Kidney epithelial cell (primary cell): ENCODE measurements around the gene GNL1. TPM values are rescaled to one million over a fixed set of nuclear protein-coding genes. Genes with fewer than 3 reads are reported as not detected.
"Not testable (repeated sequence)": the region's sequence is repeated elsewhere in the genome, so short reads cannot be mapped to it uniquely, and the experiment has no call there.

Experiments
- DNase-seq: peaks from one replicate; pipeline ENCODE4 v3.0.0-alpha.2; 2010; ENCODE audit warnings: low read depth
- H3K27me3 ChIP-seq: 2 replicates; pipeline ENCODE4 v1.6.0; 2011; ENCODE audit warnings: low read length; ENCODE audit not compliant: control insufficient read depth, insufficient read depth
- H3K36me3 ChIP-seq: 2 replicates; pipeline ENCODE4 v1.5.1; 2011; ENCODE audit warnings: low read length; ENCODE audit not compliant: control insufficient read depth, insufficient read depth
- H3K4me3 ChIP-seq: 2 replicates; pipeline ENCODE4 v1.5.1; 2011; ENCODE audit warnings: low read depth, mild to moderate bottlenecking, control low read depth, low read length
- CTCF ChIP-seq: IDR thresholded peaks from 2 replicates; pipeline ENCODE4 v1.5.1; 2011; ENCODE audit warnings: mild to moderate bottlenecking, moderate library complexity, low read length, control low read depth, inconsistent platforms; ENCODE audit not compliant: insufficient read depth, poor library complexity, severe bottlenecking
- total RNA-seq: library from RNA; depleted of rRNA; stranded (reverse); fragments of >200 nt; gene quantifications from 2 replicates; pipeline ENCODE4 v1.2.3, GENCODE V29; 2015

Gene GNL1
- total RNA-seq, 1 donor from 2014 or later, result 31.1 TPM

- no peaks in the 10 kb centered on the region for H3K27me3 ChIP-seq
- no peak overlapping the region for H3K4me3 ChIP-seq
- H3K36me3 ChIP-seq, result no peaks in the 10 kb centered on the region
- DNase-seq, result no peak
- TF ChIP-seq CTCF, result no peak
Measured at GRCh38 chr6:30508890-30509736, 47.2 kb downstream of the GNL1 start.

GRCh38 chr6:30507849-30508827 is 48.2 kb downstream of the GNL1 start:
- TF ChIP-seq CTCF, result no peak
- no peak for DNase-seq
- no peaks in the 10 kb centered on the region for H3K36me3 ChIP-seq
- no peak overlapping the region for H3K4me3 ChIP-seq
- no peaks in the 10 kb centered on the region for H3K27me3 ChIP-seq

GRCh38 chr6:30500421-30501355 is 55.6 kb downstream of the GNL1 start:
- no peak for DNase-seq
- Histone ChIP-seq H3K4me3 (no peak overlapping the region), H3K27me3 (no peaks in the 10 kb centered on the region), H3K36me3 (no peaks in the 10 kb centered on the region)
- TF ChIP-seq CTCF, result no peak

- not testable (repeated sequence) for H3K36me3 ChIP-seq, DNase-seq, H3K27me3 ChIP-seq, H3K4me3 ChIP-seq
Measured at GRCh38 chr6:30498705-30499104, 57.6 kb downstream of the GNL1 start.

- Histone ChIP-seq H3K27me3 (no peaks in the 10 kb centered on the region), H3K36me3 (no peaks in the 10 kb centered on the region), H3K4me3 (no peak overlapping the region)
- no peak for DNase-seq
- TF ChIP-seq CTCF, result no peak
Measured at GRCh38 chr6:30497714-30498113, 58.6 kb downstream of the GNL1 start.

GRCh38 chr6:30497261-30497599 is 59.1 kb downstream of the GNL1 start:
- not testable (repeated sequence) for DNase-seq, H3K36me3 ChIP-seq, H3K4me3 ChIP-seq, H3K27me3 ChIP-seq
